KG1 (cell line): ENCODE results near the gene MSMP.

Source experiments
- DNase-seq: peaks from one replicate; lab custom pipeline; 2025; lab: John Stamatoyannopoulos, UW

The MSMP gene

DNA sequence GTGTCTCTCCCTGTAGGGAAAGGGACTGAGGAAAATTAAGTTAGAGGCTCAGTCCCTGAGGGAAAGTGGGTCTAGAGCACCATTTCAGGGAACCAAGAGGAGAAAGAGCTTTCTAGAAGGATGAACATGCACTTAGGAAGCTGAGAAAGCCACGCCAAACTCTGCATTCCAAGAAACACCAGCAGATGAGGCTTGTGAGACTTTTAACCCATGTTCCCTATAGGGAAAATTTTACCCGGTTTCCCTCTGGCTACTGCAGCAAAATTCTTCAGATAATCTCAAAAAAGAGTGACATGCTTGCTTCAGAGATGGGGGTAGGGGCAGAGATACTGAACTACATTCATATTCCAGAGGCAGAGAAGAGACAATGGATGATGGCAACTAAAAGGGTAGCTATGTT, 30.6 kb downstream of the MSMP start:
- no peak for DNase-seq

DNA sequence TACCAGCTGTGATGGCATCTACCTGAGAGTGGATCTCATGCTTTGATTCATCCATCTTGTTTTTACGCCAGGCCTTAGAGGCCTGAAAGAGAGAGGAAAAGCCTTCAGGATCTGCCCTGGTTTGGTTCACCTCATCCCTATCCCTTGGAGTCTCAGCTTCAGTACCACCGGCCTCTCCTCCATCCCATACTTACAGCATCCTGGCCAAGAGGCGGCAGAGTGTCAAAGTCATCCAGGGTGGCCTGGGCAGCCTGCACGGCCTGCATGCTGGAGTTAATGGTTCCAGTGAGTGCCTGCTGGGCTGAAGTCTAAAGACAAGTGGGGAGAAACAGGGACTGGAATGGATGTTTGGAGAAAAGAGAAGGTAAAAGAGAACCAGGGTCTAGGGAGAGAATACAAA, 34.5 kb downstream of the MSMP start:
- no peak for DNase-seq

DNA sequence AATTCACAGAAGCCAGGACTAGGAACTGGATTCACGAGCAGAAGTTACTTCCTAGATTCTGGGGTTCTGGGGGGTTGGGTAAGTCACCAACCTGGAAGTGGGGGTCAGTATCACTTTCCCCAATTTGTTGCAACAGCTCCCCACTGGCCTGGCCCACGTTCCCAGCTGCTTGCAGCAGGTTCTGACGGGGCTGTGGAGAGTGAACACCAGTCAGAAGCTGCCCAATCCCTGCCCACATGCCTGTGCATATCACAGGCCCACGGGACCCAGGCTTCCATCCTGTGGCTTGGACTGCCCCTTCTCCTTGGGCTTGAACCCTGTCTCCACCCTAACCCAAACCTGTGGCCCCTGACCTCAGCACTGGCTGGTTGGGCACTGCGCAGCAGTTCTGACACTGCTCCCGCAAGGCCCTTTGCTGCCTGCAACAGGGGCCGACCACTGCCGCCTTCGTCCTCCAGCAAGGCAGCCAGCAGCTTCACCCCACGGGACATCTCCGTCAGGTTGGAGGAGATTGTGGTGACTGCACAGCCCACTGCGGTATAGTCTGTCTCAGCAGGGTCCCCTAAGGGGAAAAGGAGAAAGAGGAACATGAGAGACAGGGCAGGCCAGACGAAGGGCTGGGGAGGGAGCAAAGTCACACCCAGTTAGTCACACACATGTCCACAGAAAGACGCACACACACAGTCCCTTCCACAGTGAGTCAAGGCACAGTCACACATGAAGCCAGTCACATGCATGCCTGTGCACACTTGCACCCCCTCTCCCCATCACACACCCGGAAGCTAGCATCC, 35.2 kb downstream of the MSMP start:
- no peak for DNase-seq

DNA sequence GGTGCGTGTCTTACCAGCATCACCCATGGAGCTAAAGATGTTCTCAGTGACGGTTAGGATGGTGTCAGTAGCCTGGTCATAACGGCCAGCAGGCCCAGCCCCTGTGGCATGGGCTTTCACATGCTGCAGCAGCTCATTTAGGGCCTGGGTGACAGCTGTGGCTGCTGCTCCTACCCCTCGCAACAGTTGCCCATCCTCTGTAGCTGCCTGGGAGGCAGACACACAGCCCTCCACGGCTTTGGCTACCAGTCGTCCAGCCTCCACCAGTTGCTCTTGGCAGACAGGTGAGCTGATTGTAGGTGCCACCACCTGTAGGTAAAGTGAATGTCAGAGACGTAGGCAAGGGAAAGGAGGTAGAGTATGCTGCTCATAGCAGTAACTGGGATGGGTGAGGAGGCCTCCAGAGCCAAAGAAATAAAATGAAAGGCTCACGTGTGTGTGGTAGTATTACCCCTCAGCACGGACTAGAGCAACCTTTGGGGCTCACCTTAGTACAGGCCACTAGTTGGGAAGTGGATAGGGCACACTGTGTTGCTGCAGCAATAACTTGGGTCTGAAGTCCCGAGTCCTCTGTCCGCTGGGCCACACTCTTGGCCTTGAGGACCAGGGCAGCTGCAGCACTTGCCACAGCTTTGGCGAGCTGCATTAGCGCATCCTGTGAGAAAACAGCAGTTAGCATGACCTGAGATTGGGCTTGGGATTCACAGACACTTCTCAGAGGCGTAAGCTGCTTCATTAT, 36.8 kb downstream of the MSMP start:
- no peak for DNase-seq

DNA sequence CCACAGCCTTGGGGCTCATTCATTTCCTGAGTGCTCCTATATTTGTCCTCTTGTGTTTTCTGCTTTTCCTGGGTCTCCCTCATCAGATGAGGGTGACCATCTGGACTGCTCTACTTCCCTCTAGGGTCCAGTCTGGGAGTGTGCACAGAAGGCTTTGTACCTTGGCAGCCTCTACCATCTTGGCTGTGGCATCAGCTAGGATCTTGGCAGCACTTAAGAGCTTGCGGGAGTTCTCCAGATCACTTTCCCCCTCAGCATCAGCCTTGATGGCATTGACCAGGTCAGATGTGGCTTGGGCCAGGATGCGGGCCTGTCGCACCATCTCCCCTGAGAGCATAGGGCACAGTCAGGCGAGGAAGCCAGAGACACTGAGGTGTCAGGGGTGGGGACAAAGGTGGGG, 37.8 kb downstream of the MSMP start:
- DNase-seq: no peak

DNA sequence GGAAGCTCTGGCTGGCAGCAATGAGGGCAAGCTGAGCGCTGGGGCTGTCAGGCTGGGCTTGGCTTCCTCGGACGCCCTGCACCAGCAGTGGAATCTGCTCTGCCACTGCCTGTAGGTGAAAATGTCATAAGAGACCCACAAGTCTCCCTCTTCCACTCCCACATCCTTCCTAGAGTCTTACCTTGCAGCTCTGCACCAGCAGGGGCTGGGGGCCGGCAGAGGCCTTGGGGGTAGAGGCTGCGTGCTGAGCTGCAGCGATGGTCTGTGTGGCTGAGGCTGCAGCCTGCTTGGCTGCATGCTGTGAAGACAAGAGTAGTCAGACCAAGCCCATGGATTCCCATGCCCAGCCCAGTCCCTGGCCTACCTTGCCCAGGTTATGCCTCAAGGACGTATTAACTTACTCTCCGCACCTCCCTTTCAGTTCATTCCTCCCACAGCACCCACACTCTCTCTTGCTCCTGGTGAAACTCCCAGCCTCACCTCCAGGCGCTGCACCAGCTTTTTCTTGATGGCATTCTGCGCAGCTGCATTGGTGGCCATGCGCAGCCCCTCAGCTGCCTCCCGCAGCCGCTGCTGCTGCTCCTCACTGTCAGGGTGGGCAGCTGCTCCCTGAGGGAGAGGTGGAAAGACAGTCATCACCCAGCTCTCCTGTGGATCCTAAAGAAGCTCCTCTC, 39.4 kb downstream of the MSMP start:
- DNase-seq: no peak

DNA sequence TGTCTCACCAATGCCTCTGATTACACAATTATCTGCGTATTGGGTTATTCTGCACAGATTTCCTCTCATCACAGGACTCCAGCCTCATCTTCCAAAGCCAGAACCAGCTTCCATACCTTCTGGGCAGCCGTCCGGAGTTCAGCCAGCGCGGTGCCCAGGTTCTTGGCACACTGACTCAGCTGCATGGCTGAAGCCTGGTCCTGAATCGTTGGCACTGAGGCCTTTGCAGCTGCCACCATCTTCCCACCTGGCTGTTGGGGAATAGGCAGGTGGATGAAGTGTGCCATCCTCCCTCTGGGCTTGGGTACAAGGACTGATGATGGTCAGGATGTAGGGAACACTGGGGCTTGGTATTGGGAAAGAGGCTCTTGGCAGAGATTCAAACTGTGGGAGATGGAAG, 40.0 kb downstream of the MSMP start:
- no peak for DNase-seq

DNA sequence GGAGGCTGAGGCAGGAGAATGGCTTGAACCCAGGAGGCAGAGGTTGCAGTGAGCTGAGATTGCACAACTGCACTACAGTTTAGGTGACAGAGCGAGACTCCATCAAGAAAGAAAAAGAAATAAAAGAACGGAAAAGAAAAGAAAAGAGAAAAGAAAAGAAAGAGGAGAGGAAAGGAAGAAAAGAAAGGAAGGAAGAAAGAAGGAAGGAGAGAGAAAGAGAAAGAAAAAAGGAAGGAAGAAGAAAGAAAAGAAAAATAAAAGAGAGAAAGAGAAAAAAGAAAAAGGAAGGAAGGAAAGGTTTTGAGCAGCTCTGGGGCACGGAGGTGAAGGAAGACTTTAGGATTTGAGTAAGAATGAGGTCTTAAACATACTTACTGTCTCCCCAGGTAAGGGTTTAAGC, 40.5 kb downstream of the MSMP start:
- DNase-seq: no peak

DNA sequence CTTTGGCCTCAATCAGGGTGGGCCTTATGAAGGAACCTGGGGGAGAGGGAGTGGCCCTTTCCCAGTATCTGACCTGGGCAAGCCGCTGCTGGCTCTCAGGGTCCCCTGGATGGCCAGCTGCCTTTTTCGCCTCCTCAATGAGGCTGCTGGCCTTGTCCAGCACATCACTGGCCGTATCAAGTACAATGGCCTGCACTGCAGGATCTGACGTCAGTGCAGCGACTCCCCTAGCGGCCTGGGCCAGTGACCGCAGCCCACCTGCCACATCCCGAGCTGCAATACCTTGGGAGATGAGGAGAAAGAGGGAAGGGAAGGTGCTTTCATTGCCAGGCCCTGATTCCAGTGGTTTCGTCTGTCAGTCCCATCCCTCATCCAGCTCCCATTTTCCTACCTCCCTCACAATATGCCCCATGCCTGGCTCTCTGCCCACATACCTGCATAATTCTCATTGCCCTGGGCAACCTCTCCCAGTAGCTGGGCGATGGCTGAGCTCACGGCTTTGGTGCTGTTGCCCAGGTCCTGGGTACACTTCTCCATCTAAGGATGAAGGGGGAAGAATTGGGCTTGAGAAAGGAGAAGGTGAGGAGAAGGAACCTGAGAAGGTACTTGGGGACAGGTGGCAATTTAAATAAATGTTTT, 41.2 kb downstream of the MSMP start:
- no peak for DNase-seq

DNA sequence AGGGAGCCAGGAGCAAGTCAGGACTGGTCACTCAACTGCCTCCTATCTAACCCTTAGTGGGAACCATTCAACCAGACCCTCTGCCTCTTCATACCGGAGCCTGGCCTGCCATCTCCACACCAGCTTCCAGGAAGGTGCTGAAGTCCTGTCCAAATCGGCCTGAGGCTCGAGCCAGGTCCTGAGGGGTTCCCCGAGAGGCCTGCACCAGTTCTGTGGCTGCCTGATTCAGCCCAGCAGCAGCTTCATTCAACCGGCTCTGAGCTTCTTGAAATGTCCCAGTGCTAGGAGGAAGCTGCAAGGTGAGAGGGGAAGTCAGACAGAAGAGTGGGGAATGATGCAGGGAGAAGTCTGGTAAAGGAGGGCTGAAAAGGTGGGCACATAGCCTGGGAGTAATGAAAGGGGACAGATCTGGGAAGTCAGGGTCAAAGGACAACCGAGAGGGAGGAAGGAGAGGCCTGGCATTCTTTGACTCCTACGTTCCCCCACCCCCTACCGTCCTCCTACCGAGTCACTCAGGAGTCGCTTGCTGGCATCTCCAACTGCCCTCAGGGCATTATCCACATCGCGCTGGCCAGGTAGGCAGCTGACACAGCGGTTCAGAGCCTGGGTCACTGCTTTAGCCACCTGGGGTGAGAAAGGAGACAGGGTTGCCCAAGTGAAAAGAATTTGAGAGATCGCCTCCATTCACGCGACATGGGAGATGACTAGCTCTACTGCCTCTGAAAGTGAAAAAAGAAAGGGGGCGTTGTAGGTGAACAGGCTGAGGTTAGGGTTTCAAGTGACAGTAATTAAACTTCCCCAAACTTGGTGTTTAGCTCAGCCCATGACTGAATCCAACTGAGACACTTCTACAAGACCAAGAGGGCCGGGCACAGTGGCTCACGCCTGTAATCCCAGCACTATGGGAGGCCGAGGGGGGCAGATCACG, 42.3 kb downstream of the MSMP start:
- DNase-seq: no peak

DNA sequence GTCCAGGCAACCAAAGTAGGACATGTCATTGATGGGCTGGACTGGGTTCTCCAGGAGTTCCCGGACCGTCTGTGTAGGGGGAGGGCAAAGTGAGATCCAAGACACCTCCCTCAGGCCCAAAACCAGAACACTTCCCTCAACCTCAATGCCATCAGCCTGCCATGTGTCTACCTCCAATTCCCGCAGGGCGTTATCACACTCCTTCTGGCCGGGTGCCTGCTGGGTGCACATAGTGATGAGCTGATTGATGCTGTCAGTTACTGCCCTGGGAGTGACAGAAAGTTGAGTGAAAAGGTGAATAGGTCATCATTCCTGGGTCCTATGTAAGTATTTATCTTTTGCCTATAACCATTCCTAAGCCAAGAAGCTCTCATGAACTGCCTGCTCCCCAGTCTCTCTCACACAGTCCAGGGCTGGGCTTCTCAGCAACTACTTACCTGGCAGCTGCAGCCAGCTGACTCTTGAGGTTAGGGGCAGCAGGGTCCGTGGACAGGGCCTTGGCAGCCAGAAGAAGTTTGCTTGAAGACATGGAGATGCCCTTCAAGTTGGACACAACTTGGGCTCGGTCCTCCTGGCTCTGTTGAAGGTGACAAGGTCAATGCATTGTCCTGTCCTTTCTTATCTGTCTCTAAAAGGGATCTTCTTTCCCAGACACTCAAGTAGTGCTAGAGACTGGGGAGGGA, 43.1 kb downstream of the MSMP start:
- no peak for DNase-seq

DNA sequence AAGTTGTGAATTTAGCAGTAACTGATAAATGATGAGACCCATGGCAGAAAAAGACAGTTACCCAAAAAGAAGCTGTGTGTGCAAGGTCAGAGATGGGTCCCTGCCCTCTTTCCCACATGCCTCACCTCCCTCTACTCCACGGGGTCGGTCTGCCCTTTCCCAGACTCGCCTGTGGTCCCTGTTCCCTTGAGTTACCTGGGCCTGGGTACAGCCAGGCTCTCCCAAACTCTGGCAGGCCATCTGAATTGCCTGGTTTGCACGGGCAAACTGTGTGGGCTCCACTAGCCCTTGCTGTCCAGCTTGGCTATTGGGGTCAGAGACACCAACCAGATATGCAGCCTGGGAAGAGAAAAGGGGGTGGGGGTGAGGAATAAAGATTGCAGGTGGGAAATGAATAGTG, 45.9 kb downstream of the MSMP start:
- DNase-seq: no peak

DNA sequence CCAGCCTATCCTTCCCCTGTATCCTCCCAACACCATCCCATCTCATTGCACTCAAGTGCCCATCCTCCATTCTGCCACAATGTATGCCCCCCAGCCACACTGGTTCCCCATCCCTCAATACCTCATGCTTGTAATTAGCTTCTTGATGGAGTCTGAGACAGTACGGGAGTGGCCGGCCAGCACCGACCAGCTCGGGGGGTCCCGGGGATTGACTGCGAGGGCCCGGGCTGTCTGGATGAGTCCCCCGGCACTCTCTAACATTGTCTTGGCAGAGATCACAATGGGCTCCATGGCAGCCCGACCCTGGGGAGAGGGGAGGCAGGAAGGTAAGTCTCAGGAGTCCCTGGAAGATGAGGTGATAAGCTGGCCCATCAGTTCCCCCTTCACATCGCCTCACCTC, 47.1 kb downstream of the MSMP start:
- no peak for DNase-seq

DNA sequence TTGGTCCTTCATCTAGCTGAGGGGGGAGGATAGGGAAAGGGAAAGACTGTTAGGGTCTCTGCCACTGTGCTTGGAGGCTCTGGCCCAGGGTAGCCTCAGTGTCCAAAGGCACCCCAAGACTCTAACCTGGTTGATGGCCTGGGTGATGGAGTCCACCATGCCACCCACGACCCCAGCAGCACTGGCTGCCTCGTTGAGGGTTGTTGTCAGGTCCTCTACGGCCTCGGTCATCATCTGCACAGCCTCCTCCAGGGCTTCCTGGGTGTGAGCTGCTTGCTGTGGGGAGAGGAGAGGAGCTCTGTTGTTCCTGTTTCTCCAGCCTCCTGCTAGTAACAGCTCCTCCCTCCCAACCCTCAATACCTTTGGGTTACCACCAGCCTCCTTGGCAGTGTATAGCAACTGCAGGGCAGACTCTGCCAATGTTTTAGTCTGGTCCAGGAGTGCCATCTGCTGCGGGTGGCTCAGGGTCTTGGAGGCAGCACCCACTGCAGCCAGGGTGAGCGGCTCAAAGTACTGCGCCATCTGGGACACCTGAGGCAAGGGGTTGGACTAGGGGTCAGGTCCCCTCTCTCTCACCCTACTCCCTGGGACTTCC, 48.1 kb downstream of the MSMP start:
- DNase-seq: no peak

DNA sequence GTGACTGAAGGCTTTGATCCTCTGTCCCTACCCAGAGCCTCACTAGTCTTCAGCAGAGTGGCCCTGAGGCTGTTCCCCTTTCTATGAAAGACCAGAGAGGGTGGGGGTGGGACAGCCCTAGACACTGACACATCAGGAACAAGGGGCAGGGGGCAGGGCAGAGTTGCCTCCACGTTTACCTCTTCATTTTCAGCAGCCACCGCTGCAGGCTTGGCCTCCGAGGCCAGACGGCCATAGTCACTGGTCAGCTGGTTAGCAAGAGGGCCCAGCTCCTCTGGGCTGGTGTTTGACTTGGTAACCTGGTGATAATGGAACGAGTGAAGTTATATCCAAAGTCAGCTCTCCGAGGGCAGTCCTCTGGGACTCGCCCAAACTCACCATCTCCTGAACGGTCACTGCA, 48.7 kb downstream of the MSMP start:
- no peak for DNase-seq

DNA sequence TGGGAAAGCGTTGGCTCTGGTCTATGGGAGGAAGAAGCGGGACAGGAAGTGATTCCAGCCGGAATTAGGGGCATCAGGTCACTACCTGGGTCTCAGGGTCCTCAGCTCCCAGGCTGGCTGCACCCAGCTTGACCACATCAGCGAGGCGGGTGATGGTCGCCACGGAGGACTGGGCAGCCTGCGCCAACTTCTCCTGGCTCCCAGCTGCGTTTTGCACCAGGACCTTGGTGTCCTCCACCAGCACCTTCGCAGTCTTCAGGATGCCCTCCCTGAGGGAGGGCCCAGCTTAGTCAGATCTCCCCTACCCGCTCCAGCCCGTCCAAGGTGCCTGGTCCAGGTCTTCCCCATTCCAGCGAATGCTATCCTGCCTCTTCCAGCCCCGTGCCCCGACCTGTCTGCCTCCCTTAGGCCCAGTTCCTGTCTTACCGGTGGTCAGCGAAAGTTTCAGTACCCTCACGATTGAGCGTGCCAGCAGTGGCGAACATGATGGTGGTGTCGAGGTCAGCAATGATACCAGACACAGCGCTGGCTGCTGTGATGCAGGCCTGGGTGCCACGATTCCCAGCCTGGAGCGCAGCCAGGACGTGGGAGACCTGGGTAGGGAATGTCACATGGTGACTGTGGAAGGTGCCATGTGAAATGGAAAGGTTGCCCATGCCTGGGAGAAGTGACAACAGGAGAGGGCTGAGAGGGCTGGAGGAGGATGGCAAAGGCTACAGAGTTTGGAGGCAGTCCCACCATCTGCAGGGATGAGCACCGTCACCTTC, 50.0 kb downstream of the MSMP start:
- no peak for DNase-seq
